SK-N-SH treated with all-trans-retinoic acid at 6 μM for 48 hours (cell line): ENCODE measurements around the gene RALGPS1.

Experiments
- CREB5 ChIP-seq: fragments of 250-450 bp; sonication (Bioruptor Pico); IDR thresholded peaks from 2 replicates; pipeline ENCODE4 v1.5.1; 2020; ENCODE audit warnings: low read depth, mild to moderate bottlenecking, moderate library complexity
- CSRNP3 ChIP-seq: fragments of 250-450 bp; sonication (Bioruptor Pico); IDR thresholded peaks from 2 replicates; pipeline ENCODE4 v1.5.1; 2021; ENCODE audit warnings: mild to moderate bottlenecking, moderate library complexity
- OSR1 ChIP-seq: fragments of 250-450 bp; sonication (Bioruptor Pico); IDR thresholded peaks from 2 replicates; pipeline ENCODE4 v1.8.0; 2022; ENCODE audit warnings: moderate library complexity, mild to moderate bottlenecking, inconsistent platforms
- PATZ1 ChIP-seq: fragments of 250-450 bp; sonication (Bioruptor Pico); IDR thresholded peaks from 2 replicates; pipeline ENCODE4 v1.8.0; 2020; ENCODE audit warnings: mild to moderate bottlenecking, moderate library complexity, borderline replicate concordance
- PPARA ChIP-seq: fragments of 250-450 bp; sonication (Bioruptor Pico); IDR thresholded peaks from 2 replicates; pipeline ENCODE4 v1.5.0; 2020; ENCODE audit warnings: mild to moderate bottlenecking, borderline replicate concordance
- ZFP30 ChIP-seq: fragments of 450-650 bp; formaldehyde crosslinking; IDR thresholded peaks from 2 replicates; pipeline ENCODE4 v1.5.0; 2022; ENCODE audit warnings: mild to moderate bottlenecking, moderate library complexity
- ZNF8 ChIP-seq: fragments of 450-650 bp; formaldehyde crosslinking; IDR thresholded peaks from 2 replicates; pipeline ENCODE4 v1.5.0; 2020; ENCODE audit warnings: mild to moderate bottlenecking, moderate library complexity

GRCh38 chr9:127114606-127115005, 200.0 kb downstream of the RALGPS1 start:
- TF ChIP-seq ZNF8 (CRISPR knock-in tag) (no peak), OSR1 (no peak), PPARA (CRISPR knock-in tag) (no peak), ZFP30 (no peak), CREB5 (CRISPR knock-in tag) (no peak), PATZ1 (CRISPR knock-in tag) (no peak), CSRNP3 (no peak)
